ENCODE results near the gene SPTBN5. TPM values are rescaled to one million over a fixed set of nuclear protein-coding genes. Genes with fewer than 3 reads are reported as not detected.

SPTBN5 gene
- total RNA-seq, 1 experiment from 2014 or later, result 2.1 TPM

- no peaks in the 10 kb centered on the region for H3K27me3 ChIP-seq (ENCODE audit: control insufficient read depth, insufficient read depth, low read length)
- in situ Hi-C loops (cut with HindIII; ENCODE audit: low pct_unique_long_range_greater_than_20kb, low sequenced_read_pairs), result no loop called here
- POLR2A ChIA-PET, result interaction anchor here (0.6 kb wide), 1 partner anchor 162 kb away, joined by 3 read pairs; no protein-coding TSS in a partner anchor
- no peak overlapping the region for H3K4me3 ChIP-seq (ENCODE audit: low read depth in 2 of 2, low read length in 2 of 2)
- H3K4me1 ChIP-seq (ENCODE audit: control insufficient read depth, insufficient read depth, low read length), result peaks cover 6% of the 10 kb centered on the region
- intact Hi-C loops (cut with micrococcal nuclease; ENCODE audit: unreplicated experiment), result no loop called here
- BruUV-seq (replicated peaks), result no TSS peak
- H3K27ac ChIP-seq (ENCODE audit: low read length), result no peak overlapping the region
- CTCF ChIA-PET, result interaction anchor here (0.8 to 1.5 kb wide), 2 partner anchors 44 to 81 kb away, joined by 4 read pairs; no protein-coding TSS in a partner anchor
- no peaks in the 10 kb centered on the region for H3K9me3 ChIP-seq (ENCODE audit: control insufficient read depth, insufficient read depth, low read depth, low read length)
- TF ChIP-seq REST (IDR thresholded peaks at IDR 0.05; ENCODE audit: insufficient read depth in 1 of 2, low read depth in 2 of 2, low read length in 1 of 2), result no peak
- no peak for TF ChIP-seq POLR2AphosphoS5 (IDR thresholded peaks at IDR 0.05; ENCODE audit: low read depth, low read length)
- no peak for TF ChIP-seq CTCF (IDR thresholded peaks at IDR 0.05)
- no peak for TF ChIP-seq SIN3A (IDR thresholded peaks at IDR 0.05; ENCODE audit: borderline replicate concordance, insufficient read depth, low read depth, low read length)
- TF ChIP-seq TCF7L2 (IDR thresholded peaks at IDR 0.05; ENCODE audit: low read depth, low read length), result no peak
- DNase-seq (ENCODE audit: low read depth, low spot score) (no peak), ATAC-seq (no peak)
- no peaks in the 10 kb centered on the region for H3K36me3 ChIP-seq (ENCODE audit: control insufficient read depth, insufficient read depth, low read length)
Measured at GRCh38 chr15:41824062-41824745, 69.6 kb downstream of the SPTBN5 start.

- Histone ChIP-seq H3K27me3 (ENCODE audit: control insufficient read depth, insufficient read depth, low read length) (no peaks in the 10 kb centered on the region), H3K36me3 (ENCODE audit: control insufficient read depth, insufficient read depth, low read length) (peaks cover 2% of the 10 kb centered on the region; the same call in 1 of the 2 replicates), H3K9me3 (ENCODE audit: control insufficient read depth, insufficient read depth, low read depth, low read length) (no peaks in the 10 kb centered on the region), H3K27ac (ENCODE audit: low read length) (no peak overlapping the region), H3K4me1 (ENCODE audit: control insufficient read depth, insufficient read depth, low read length) (no peaks in the 10 kb centered on the region), H3K4me3 (ENCODE audit: low read depth in 2 of 2, low read length in 2 of 2) (no peak overlapping the region)
- ATAC-seq, result no peak
- in situ Hi-C loops (cut with HindIII; ENCODE audit: low pct_unique_long_range_greater_than_20kb, low sequenced_read_pairs), result no loop called here
- no TSS peak for BruUV-seq (replicated peaks)
- intact Hi-C loops (cut with micrococcal nuclease; ENCODE audit: unreplicated experiment), result no loop called here
- ChIA-PET POLR2A (interaction anchor here (0.6 kb wide), 1 partner anchor 163 kb away, joined by 3 read pairs; no protein-coding TSS in a partner anchor), CTCF (interaction anchor here (0.8 to 1.5 kb wide), 2 partner anchors 45 to 81 kb away, joined by 4 read pairs; no protein-coding TSS in a partner anchor)
- TF ChIP-seq REST (IDR thresholded peaks at IDR 0.05; ENCODE audit: insufficient read depth in 1 of 2, low read depth in 2 of 2, low read length in 1 of 2), result no peak
- TF ChIP-seq TCF7L2 (IDR thresholded peaks at IDR 0.05; ENCODE audit: low read depth, low read length), result no peak
- TF ChIP-seq POLR2AphosphoS5 (IDR thresholded peaks at IDR 0.05; ENCODE audit: low read depth, low read length), result no peak
- TF ChIP-seq CTCF (IDR thresholded peaks at IDR 0.05), result no peak
- no peak for TF ChIP-seq SIN3A (IDR thresholded peaks at IDR 0.05; ENCODE audit: borderline replicate concordance, insufficient read depth, low read depth, low read length)
- DNase-seq (ENCODE audit: low read depth, low spot score), result no peak
Measured at GRCh38 chr15:41823502-41823901, 70.4 kb downstream of the SPTBN5 start.
